GM10266 (cell line): ENCODE measurements around the gene TMCC3.

Experiments used
- DNase-seq: peaks from one replicate; pipeline ENCODE4 v3.0.0; 2012; ENCODE audit errors: extremely low spot score
- TF ChIP-seq, protein P1 (sequence below): IDR thresholded peaks from 2 replicates; pipeline ENCODE4 v1.5.1; 2012; ENCODE audit warnings: mild to moderate bottlenecking, low read depth; ENCODE audit not compliant: control insufficient read depth, insufficient read depth; ENCODE audit errors: missing control alignments

Gene TMCC3

DNA sequence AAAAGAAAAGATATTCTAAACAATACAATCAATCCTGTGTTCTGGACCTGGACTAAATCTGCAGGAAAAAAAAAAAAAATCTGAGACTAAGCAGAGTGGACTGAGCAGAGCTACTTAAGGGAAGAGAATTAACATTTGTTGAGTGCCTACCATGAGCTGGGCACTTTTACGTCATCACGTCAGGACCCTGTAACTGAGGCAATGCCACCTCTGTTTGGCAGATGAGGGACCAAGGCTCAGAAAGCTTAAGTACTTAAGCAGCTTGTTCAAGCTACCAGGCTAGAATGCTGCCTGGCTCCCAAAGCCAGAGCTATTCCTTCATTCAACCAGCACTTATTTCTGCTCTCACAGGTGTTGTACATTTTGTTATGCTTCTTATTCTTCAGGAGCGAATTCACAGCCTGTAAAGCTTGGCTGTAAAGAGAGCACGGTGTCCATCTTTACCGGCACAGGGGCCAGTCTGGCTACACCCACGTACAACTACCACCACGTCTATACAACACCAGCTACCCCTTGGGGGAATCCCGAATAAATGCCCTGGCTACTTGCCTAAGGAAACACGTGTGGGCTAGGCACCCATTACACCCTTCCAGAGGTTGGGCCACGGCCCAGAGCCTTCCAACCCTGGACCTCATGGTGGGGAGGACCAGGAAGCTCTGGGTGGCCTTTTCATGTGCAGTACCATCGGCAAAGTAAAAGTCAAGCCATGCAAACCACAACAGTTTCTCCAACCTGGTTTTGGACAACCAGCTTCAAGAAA, 27.0 kb downstream of the TMCC3 start:
- TF ChIP-seq, protein P1, sequence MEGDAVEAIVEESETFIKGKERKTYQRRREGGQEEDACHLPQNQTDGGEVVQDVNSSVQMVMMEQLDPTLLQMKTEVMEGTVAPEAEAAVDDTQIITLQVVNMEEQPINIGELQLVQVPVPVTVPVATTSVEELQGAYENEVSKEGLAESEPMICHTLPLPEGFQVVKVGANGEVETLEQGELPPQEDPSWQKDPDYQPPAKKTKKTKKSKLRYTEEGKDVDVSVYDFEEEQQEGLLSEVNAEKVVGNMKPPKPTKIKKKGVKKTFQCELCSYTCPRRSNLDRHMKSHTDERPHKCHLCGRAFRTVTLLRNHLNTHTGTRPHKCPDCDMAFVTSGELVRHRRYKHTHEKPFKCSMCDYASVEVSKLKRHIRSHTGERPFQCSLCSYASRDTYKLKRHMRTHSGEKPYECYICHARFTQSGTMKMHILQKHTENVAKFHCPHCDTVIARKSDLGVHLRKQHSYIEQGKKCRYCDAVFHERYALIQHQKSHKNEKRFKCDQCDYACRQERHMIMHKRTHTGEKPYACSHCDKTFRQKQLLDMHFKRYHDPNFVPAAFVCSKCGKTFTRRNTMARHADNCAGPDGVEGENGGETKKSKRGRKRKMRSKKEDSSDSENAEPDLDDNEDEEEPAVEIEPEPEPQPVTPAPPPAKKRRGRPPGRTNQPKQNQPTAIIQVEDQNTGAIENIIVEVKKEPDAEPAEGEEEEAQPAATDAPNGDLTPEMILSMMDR = no peak
- DNase-seq = no peak

DNA sequence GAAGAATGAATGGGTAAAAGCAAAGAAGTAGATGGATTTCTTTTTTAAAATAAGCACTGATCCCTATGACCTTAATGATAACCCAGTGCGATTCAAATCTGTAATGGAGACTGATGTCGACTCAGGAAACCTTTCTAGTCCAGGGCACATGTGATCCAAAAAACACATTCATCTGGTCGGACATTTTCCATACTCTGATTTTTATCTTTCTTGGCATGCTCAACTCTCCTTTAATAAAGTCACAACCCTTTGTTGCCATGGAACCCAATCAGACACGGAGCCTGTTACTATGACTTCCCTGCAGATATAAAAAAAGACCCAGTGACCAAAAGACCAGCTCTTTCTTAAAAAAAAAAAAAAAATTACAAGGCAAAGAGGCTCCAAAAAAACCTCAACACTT, 27.9 kb downstream of the TMCC3 start:
- no peak for DNase-seq
- TF ChIP-seq, protein P1 = no peak

DNA sequence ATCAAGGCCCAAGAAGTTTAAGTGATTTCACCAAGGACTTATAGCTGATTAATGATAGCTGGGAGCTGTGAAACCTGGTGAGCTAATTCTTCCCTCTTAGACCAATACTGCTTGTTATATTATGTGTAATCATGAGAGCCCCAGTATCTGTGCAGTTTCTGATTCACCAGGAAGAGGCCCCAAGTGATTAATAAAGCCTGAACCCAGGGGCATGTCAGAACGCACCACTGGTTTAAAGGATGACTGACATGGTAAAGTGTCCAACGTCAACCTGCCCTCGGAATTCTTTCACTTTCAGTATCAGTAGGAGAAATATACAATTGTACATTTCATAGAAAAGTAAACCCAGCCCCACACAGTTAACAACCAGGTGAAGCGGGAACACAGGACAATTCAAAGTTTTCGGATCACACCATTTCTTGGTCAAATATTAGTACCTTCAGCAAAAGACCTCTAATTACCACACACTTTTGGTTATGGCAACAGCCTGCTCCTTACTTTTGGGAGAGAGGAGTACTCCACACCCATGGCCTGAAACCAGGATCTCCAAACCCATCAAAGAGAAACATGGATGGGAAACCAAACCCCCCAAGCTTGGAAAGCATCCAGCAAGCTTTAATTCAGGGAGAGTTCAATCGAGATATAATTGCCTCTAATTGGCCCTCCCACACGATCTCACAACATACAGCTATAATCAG, 28.5 kb downstream of the TMCC3 start:
- TF ChIP-seq, protein P1 = no peak

DNA sequence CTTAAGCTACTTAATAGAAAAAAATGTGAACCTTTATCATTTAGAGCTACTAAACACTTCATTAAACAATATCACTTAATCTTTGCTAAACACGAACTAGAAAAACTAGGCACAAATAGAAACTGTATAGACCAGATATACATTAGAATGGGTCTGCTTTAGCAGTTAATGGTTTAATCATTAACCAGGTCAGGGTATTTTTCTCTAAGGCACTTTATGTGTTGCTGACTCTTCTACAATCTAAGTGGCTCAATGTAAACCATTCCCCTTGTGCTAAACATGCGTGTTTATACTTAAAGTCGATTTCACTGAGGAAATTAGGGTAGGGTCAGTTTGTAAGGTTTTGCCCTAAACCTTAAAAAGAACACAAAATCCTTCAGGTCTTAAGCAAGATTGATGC, 29.7 kb downstream of the TMCC3 start:
- TF ChIP-seq, protein P1 = no peak
- no peak for DNase-seq

More for the DNA sequence above, 28.5 kb downstream of the TMCC3 start:
- peak; percentile 67 for DNase-seq

DNA sequence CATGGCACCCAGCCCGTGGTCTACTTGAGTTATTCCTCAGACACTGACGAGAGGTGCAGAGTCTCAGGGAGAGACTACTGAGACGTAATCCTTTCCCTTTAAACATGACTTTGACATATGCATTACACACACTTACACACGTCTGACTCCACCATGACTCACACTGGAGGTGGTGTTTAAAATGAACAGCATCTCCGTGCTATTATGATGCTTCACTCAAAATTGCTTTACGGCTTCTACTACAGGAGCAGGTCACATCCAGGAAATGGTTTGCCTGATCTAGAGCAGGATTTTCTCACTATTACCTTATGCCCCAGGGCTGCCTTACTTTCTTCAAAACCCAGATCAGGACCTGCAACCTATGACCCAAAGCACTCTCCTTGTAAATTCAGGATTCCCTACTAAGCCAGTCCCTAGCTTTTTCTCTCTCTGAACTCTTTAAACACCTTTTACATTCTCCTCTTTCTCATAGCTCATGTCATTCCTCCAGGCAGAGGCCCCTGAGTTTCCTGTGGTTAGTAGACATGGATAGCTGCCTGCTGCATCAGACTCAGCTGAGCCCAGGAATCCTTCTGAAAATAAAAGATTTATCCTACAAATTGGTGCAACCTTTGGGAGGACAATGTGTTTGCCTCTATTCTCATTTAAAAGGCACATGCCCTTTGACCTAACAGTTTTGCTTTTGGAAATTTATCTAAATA, 31.2 kb downstream of the TMCC3 start:
- DNase-seq = no peak

DNA sequence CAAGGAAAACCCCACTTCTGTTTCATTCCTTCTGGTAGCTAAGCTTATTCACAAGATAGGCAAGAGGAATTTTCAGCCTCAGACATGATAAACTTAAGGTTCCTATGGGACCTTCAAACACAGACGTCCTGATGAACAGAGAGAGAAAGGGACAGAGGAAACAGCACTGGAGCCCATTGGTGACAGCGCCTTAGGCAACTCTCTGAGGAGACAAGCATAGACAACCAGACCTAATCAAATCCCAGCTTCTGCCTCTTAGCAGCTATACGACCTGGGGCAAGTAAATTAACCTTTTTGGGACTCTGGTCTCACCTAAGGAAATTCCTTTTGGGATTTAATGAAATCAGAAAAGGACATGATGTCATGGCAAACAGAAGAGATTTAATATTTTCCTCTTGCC, 33.3 kb downstream of the TMCC3 start:
- DNase-seq = no peak
- TF ChIP-seq, protein P1 = no peak

More for the DNA sequence above, 31.2 kb downstream of the TMCC3 start:
- TF ChIP-seq, protein P1 = no peak
